Tibial nerve (tissue), 4 donors: ENCODE measurements around the gene NBAS. TPM values are rescaled to one million over a fixed set of nuclear protein-coding genes. Genes with fewer than 3 reads are reported as not detected.

ENCODE experiments used
- DNase-seq, 2 donors: peaks; one replicate each; pipeline ENCODE4 v3.0.0-alpha.2; 2019; ENCODE audit warnings: low spot score in 2 of 2
- H3K27ac ChIP-seq, 4 donors: fragments of 200-600 bp; sonication (generic) in 3 of 4; one replicate each; pipeline ENCODE4 v1.5.1; 2017 to 2019; ENCODE audit warnings: mild to moderate bottlenecking in 1 of 4
- H3K27me3 ChIP-seq, 2 donors: fragments of 200-600 bp; sonication (generic) in 1 of 2; one replicate each; pipeline versions ENCODE4 v1.5.1 to v1.6.0; 2017 to 2019
- H3K36me3 ChIP-seq, 3 donors: fragments of 200-600 bp; sonication (generic); one replicate each; pipeline ENCODE4 v1.5.1; 2018 to 2019
- H3K4me1 ChIP-seq, 4 donors: fragments of 200-600 bp; sonication (generic) in 3 of 4; one replicate each; pipeline ENCODE4 v1.5.1; 2017 to 2019
- H3K4me3 ChIP-seq, 4 donors: fragments of 200-600 bp; sonication (generic) in 3 of 4; one replicate each; pipeline ENCODE4 v1.5.1; 2017 to 2019; ENCODE audit warnings: mild to moderate bottlenecking in 1 of 4, moderate library complexity in 1 of 4
- H3K9me3 ChIP-seq, 4 donors: fragments of 200-600 bp; sonication (generic) in 3 of 4; one replicate each; pipeline ENCODE4 v1.5.1; 2017 to 2019
- CTCF ChIP-seq, 5 experiments: fragments of 200-600 bp in 3 of 5; fragments of 450-650 bp in 2 of 5; sonication (generic) in 3 of 5; IDR thresholded peaks; one replicate each; pipeline ENCODE4 v1.5.1; 2016 to 2019; ENCODE audit warnings: antibody characterized with exemption in 5 of 5, mild to moderate bottlenecking in 3 of 5, moderate library complexity in 2 of 5
- EP300 ChIP-seq, 2 donors: sonication (generic); formaldehyde crosslinking; IDR thresholded peaks; one replicate each; pipeline ENCODE4 v1.6.1; 2017; ENCODE audit warnings: antibody characterized with exemption in 2 of 2, mild to moderate bottlenecking in 1 of 2
- POLR2A ChIP-seq, 2 donors: fragments of 450-650 bp; IDR thresholded peaks; one replicate each; pipeline ENCODE4 v1.6.1; 2017; ENCODE audit warnings: antibody characterized with exemption in 2 of 2, mild to moderate bottlenecking in 2 of 2, moderate library complexity in 2 of 2
- WGBS, 2 donors: methylation state at CpG; one replicate each; pipeline ENCODE4 v1.1.5; 2018; 5-methylcytosine and 5-hydroxymethylcytosine counted together
- total RNA-seq, 4 donors: library from RNA; depleted of rRNA; stranded (reverse); fragments of >200 nt; gene quantifications; one replicate each; pipeline ENCODE4 v1.1.0, GENCODE V29; 2016

The NBAS gene
- total RNA-seq, 4 donors from 2014 or later: 49.0 to 59.1 (median 55.1) TPM

DNA sequence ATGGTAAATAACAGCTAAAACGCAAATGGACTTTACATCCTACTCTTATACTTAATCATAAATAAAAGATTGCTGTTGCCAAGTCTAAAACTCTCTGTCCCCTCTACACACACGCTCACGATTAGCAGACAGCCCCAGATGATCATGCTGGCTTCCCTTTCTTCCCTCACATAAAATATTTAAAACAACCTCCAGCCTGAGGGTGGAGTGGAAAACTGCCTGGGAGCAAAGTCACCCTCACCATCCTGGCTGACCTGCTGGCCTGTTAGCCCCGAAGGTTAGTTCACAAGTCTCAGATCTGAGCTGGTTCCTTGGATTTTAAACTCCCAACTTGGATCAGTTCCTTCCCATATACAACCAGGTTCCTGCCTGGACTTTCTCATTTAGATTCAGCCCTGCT is 288.2 kb downstream of the NBAS start:
- DNase-seq: no peak
- Histone ChIP-seq H3K27ac (peak overlapping the region in 2 of 4 donors; percentile 27 to 29), H3K27me3 (no peaks in the 10 kb centered on the region), H3K36me3 (peaks cover 0 to 52% (median 2%) of the 10 kb centered on the region in 3 donors), H3K4me1 (peaks cover 0 to 15% (median 3%) of the 10 kb centered on the region in 4 donors), H3K9me3 (no peaks in the 10 kb centered on the region), H3K4me3 (no peak overlapping the region)
- TF ChIP-seq EP300 (IDR thresholded peaks at IDR 0.05): no peak
- TF ChIP-seq POLR2A (IDR thresholded peaks at IDR 0.05): no peak
- WGBS, 2 donors: 80 to 83% methylated on average over 4 of the region's 4 CpGs

GRCh38 chr2:15271941-15272542 is 289.1 kb downstream of the NBAS start:
- Histone ChIP-seq H3K36me3 (peaks cover 0 to 51% (median 2%) of the 10 kb centered on the region in 3 donors), H3K9me3 (no peaks in the 10 kb centered on the region), H3K4me1 (peaks cover 0 to 15% (median 3%) of the 10 kb centered on the region in 4 donors), H3K27ac (peak overlapping the region in 3 of 4 donors; percentile 6 to 29 (median 6)), H3K4me3 (no peak overlapping the region), H3K27me3 (no peaks in the 10 kb centered on the region)
- DNase-seq: no peak
- TF ChIP-seq POLR2A (IDR thresholded peaks at IDR 0.05) (no peak), EP300 (IDR thresholded peaks at IDR 0.05) (no peak), CTCF (IDR thresholded peaks at IDR 0.05) (no peak)
- WGBS, 2 donors: 45 to 47% methylated on average over 1 of the region's 1 CpG

DNA sequence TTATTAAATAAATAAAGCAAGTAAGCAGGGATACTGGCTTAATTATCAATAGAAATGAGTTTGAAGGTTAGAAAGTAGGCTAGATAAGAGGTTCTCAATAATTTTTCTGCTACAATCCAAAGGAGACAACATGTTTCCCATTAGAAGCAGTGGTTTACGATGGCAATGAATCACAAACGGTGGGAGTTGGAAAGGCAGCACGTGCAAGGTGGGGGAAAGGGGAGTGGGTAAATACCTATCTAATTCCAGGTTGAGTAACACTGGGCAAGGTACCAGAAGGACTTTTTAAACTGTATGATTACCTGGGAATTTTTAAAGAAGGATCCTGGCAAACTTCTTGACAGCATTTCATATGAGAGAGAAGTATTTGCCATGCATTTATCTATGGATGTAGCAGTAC is 289.9 kb downstream of the NBAS start:
- no peak for DNase-seq
- H3K36me3 ChIP-seq: peaks cover 0 to 43% (median 0%) of the 10 kb centered on the region in 3 donors
- H3K4me1 ChIP-seq: peaks cover 0 to 15% (median 3%) of the 10 kb centered on the region in 4 donors
- TF ChIP-seq EP300 (IDR thresholded peaks at IDR 0.05): no peak
- no peak for TF ChIP-seq CTCF (IDR thresholded peaks at IDR 0.05)
- TF ChIP-seq POLR2A (IDR thresholded peaks at IDR 0.05): no peak
- no peaks in the 10 kb centered on the region for H3K27me3 ChIP-seq
- peak overlapping the region in 2 of 4 donors; percentile 17 to 29 for H3K27ac ChIP-seq
- no peak overlapping the region for H3K4me3 ChIP-seq
- no peaks in the 10 kb centered on the region for H3K9me3 ChIP-seq
- 67 to 73% methylated on average over 3 of the region's 3 CpGs for whole genome bisulfite sequencing, 2 donors

- no peak for TF ChIP-seq POLR2A (IDR thresholded peaks at IDR 0.05)
- TF ChIP-seq EP300 (IDR thresholded peaks at IDR 0.05): no peak
- no peak for TF ChIP-seq CTCF (IDR thresholded peaks at IDR 0.05)
- Histone ChIP-seq H3K9me3 (no peaks in the 10 kb centered on the region), H3K36me3 (peaks cover 0 to 29% (median 0%) of the 10 kb centered on the region in 3 donors), H3K4me1 (peaks cover 0 to 15% (median 3%) of the 10 kb centered on the region in 4 donors), H3K27ac (no peak overlapping the region), H3K4me3 (no peak overlapping the region), H3K27me3 (no peaks in the 10 kb centered on the region)
- 90% methylated on average over 4 of the region's 4 CpGs for WGBS, 2 donors
- DNase-seq: no peak
Measured at GRCh38 chr2:15269043-15269442, 292.1 kb downstream of the NBAS start.

DNA sequence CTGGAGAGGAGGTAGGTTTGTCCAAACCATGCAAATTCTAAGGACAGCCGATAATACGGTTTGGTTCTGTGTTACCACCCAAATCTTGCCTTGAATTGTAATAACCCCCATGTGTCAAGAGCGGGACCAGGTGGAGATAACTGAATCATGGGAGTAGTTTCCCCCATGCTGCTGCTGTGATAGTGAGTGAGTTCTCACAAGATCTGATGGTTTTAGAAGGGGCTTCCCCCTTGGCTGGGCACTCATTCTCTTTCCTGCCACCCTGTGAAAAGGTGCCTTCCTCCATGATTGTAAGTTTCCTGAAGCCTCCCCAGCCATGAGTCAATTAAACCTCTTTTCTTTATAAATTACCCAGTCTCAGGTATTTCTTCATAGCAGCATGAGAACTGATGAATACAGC is 295.2 kb downstream of the NBAS start:
- WGBS, 2 donors: 94 to 96% methylated on average over 3 of the region's 3 CpGs
- no peak for TF ChIP-seq EP300 (IDR thresholded peaks at IDR 0.05)
- no peak for TF ChIP-seq CTCF (IDR thresholded peaks at IDR 0.05)
- no peak for TF ChIP-seq POLR2A (IDR thresholded peaks at IDR 0.05)
- Histone ChIP-seq H3K27ac (no peak overlapping the region), H3K36me3 (peaks cover 0 to 37% (median 0%) of the 10 kb centered on the region in 3 donors), H3K27me3 (no peaks in the 10 kb centered on the region), H3K4me1 (no peaks in the 10 kb centered on the region), H3K4me3 (no peak overlapping the region), H3K9me3 (no peaks in the 10 kb centered on the region)
- no peak for DNase-seq
